Endothelial cell of umbilical vein (primary cell): Measurements from ENCODE around the gene CLTB.

Experiments
- EZH2 ChIP-seq: IDR thresholded peaks from 2 replicates; pipeline ENCODE4 v1.6.1; 2012; ENCODE audit warnings: borderline replicate concordance, low read depth, mild to moderate bottlenecking, moderate library complexity, low read length, inconsistent platforms; ENCODE audit not compliant: severe bottlenecking
- FOS ChIP-seq: IDR thresholded peaks from 2 replicates; pipeline ENCODE4 v1.6.1; 2011; ENCODE audit warnings: mild to moderate bottlenecking, low read length, moderate library complexity, borderline replicate concordance; ENCODE audit not compliant: insufficient read depth
- GATA2 ChIP-seq: IDR thresholded peaks from 2 replicates; pipeline ENCODE4 v1.7.0; 2011; ENCODE audit warnings: low read depth, mild to moderate bottlenecking, moderate library complexity, mixed read lengths, low read length; ENCODE audit not compliant: insufficient read length, insufficient read depth
- JUN ChIP-seq: IDR thresholded peaks from 2 replicates; pipeline ENCODE4 v1.6.1; 2011; ENCODE audit warnings: borderline replicate concordance, low read depth; ENCODE audit not compliant: insufficient read length, insufficient read depth
- MYC ChIP-seq: IDR thresholded peaks from one replicate; pipeline ENCODE4 v1.6.1; 2011; ENCODE audit warnings: mild to moderate bottlenecking, low read depth, low read length
- POLR2A ChIP-seq: IDR thresholded peaks from 2 replicates; pipeline ENCODE4 v1.6.1; 2012; ENCODE audit warnings: low read depth, mild to moderate bottlenecking, control low read depth, low read length
- POLR2AphosphoS5 ChIP-seq: IDR thresholded peaks from 2 replicates; pipeline ENCODE4 v1.6.1; 2012; ENCODE audit warnings: low read depth, mild to moderate bottlenecking, control low read depth, low read length, moderate library complexity; ENCODE audit not compliant: insufficient read depth
- TF ChIP-seq, protein P1 (sequence below): IDR thresholded peaks from 2 replicates; pipeline ENCODE4 v1.6.1; 2011; ENCODE audit not compliant: insufficient read depth, insufficient read length
- TF ChIP-seq, protein P2 (sequence below), 2 donors: IDR thresholded peaks; 1 replicate in 1 of 2; 2 replicates in 1 of 2; pipeline ENCODE4 v1.5.1; 2011; ENCODE audit warnings: low read length in 2 of 2, mild to moderate bottlenecking in 2 of 2, moderate library complexity in 2 of 2, control low read depth in 1 of 2, inconsistent platforms in 1 of 2, low read depth in 1 of 2; ENCODE audit not compliant: insufficient read depth in 1 of 2; ENCODE audit errors: extremely low read depth in 1 of 2

DNA sequence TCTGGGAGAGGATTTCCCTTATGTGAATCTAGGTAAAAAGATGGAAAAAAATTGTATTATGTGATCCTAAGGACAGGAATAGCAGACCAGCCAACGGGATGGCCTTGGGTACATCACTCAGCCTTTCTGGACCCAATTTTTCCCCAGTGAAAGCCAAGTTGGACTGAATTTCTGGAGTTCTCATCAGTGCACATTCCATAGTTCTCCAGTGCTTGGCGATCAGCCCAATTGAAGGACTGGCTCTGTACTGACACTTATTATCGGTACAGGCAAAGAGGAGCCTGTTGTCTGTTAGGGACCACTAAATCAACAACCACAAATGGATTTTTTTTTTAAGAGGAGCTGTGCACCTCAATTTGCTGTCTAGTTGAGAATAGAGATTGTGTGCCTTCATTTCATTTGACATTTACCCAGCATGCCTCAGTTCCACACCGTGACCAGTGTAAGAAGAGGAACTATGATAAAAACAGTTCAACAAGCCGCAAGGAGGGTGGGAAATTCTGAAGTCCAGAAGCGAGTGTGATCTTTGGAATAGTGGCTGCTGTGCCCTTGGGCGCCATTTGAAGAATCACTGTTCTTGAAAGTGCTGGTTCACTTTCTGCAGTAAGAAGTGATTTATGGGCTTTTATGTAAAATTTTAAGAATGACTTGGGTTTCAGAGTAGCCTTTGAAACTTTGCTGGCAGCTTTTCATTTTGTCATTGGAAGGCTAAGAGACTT, 43.1 kb downstream of the CLTB start:
- TF ChIP-seq FOS (no peak), POLR2A (no peak), EZH2 (no peak), POLR2AphosphoS5 (no peak), MYC (no peak), JUN (no peak), GATA2 (no peak)
- TF ChIP-seq, protein P1, sequence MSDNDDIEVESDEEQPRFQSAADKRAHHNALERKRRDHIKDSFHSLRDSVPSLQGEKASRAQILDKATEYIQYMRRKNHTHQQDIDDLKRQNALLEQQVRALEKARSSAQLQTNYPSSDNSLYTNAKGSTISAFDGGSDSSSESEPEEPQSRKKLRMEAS, result no peak
- TF ChIP-seq, protein P2, sequence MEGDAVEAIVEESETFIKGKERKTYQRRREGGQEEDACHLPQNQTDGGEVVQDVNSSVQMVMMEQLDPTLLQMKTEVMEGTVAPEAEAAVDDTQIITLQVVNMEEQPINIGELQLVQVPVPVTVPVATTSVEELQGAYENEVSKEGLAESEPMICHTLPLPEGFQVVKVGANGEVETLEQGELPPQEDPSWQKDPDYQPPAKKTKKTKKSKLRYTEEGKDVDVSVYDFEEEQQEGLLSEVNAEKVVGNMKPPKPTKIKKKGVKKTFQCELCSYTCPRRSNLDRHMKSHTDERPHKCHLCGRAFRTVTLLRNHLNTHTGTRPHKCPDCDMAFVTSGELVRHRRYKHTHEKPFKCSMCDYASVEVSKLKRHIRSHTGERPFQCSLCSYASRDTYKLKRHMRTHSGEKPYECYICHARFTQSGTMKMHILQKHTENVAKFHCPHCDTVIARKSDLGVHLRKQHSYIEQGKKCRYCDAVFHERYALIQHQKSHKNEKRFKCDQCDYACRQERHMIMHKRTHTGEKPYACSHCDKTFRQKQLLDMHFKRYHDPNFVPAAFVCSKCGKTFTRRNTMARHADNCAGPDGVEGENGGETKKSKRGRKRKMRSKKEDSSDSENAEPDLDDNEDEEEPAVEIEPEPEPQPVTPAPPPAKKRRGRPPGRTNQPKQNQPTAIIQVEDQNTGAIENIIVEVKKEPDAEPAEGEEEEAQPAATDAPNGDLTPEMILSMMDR (IDR thresholded peaks at IDR 0.05; ENCODE audit: extremely low read depth in 1 of 2, insufficient read depth in 1 of 2, low read depth in 1 of 2, low read length in 2 of 2), result no peak
